SH-SY5Y (cell line): Measurements from ENCODE around the gene NPR3.

Source experiments
- GATA2 ChIP-seq: IDR thresholded peaks from 2 replicates; pipeline ENCODE4 v1.6.1; 2011; ENCODE audit warnings: mild to moderate bottlenecking, low read depth, low read length
- GATA3 ChIP-seq: IDR thresholded peaks from 2 replicates; pipeline ENCODE4 v1.6.1; 2011; ENCODE audit warnings: low read depth, mild to moderate bottlenecking, low read length, moderate library complexity

- TF ChIP-seq GATA2 (no peak), GATA3 (no peak)
Observed at GRCh38 chr5:32773944-32774343, 62.8 kb downstream of the NPR3 start.
